ENCODE measurements around the gene NFIB. TPM values are rescaled to one million over a fixed set of nuclear protein-coding genes. Genes with fewer than 3 reads are reported as not detected.
A peak's percentile ranks its signal among the peaks of the same experiment; 100 is the strongest.

NFIB gene
- total and polyA plus RNA-seq, 2 experiments from 2014 or later = 5.3 to 6.0 TPM

DNA sequence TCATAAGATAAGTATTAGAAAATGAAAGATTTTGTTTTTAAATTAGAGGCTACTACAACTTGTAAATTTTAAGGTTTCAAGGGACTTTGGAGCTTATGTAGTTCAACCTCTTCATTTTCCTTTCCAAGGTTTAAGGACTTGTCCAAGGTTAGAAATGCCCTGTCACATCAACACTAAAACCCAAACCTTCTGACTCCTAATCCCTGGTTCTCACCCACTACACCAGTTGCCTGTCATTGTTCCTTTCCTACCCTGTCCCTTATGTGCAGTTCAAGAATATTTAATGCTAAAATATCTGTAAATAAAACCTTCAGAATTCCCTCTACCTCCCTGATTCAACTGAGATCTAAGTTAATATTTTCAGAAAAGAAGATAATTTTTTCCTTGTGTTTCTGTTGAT is 206.4 kb downstream of the NFIB start:
- in situ Hi-C loops (cut with MboI) = no loop called here
- no peak overlapping the region for H3K27ac ChIP-seq

DNA sequence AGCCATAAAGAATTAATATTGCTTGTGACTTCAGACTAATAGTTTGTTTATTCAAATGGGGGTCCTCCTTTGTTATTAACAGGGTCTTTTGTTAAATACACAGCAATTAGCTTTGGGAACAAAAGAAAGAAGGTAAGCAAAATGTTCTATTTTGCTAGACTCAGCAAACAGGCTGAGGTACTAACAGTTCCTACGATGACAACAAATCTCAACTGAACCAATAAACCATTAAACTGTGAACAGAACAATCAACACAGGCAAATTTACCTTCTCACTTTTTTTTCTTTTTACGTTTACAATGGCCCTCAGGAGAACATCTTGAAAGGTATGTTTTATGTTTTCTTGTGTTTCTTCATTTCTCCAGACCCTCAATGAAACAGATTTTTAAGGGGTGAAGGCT is 207.2 kb downstream of the NFIB start:
- 92 to 99% methylated on average over 2 of the region's 2 CpGs for WGBS, 2 experiments (ENCODE audit: low coverage in 1 of 2, low lambda C conversion rate in 2 of 2, missing lambda C conversion rate in 2 of 2)
- no peaks in the 10 kb centered on the region for H3K9me3 ChIP-seq (ENCODE audit: low read depth)
- H4K20me1 ChIP-seq (ENCODE audit: insufficient read depth) = no peaks in the 10 kb centered on the region
- no peak overlapping the region for H3K4me3 ChIP-seq
- no peaks in the 10 kb centered on the region for H3K36me3 ChIP-seq (ENCODE audit: low read depth)
- no peaks in the 10 kb centered on the region for H3F3A ChIP-seq (ENCODE audit: insufficient read depth)
- peaks cover 13% of the 10 kb centered on the region for H3K4me1 ChIP-seq (ENCODE audit: insufficient read depth)
- no peak overlapping the region for H2AFZ ChIP-seq
- TF ChIP-seq EZH2 (IDR thresholded peaks at IDR 0.05; ENCODE audit: insufficient read depth, poor library complexity, severe bottlenecking) (no peak), EZH2phosphoT487 (IDR thresholded peaks at IDR 0.05; ENCODE audit: insufficient read depth, low read depth) (no peak)
- H3K4me2 ChIP-seq (ENCODE audit: unreplicated experiment) = no peak overlapping the region
- no peak overlapping the region for H3K9ac ChIP-seq
- no peak for DNase-seq
- no peak overlapping the region for H3K27ac ChIP-seq
- no peaks in the 10 kb centered on the region; the same call in 1 of the 2 replicates for H3K9me2 ChIP-seq (ENCODE audit: insufficient read depth)
- in situ Hi-C loops (cut with MboI) = no loop called here
- no peaks in the 10 kb centered on the region for H3K27me3 ChIP-seq (replicated peaks; ENCODE audit: insufficient read depth)
- no peaks in the 10 kb centered on the region for H3K79me2 ChIP-seq (ENCODE audit: insufficient read depth)

More for the DNA sequence above, 206.4 kb downstream of the NFIB start:
- DNase-seq = no peak
- Histone ChIP-seq H3K4me1 (ENCODE audit: insufficient read depth) (peaks cover 14% of the 10 kb centered on the region), H4K20me1 (ENCODE audit: insufficient read depth) (no peaks in the 10 kb centered on the region), H2AFZ (no peak overlapping the region), H3K27me3 (replicated peaks; ENCODE audit: insufficient read depth) (no peaks in the 10 kb centered on the region), H3K36me3 (ENCODE audit: low read depth) (no peaks in the 10 kb centered on the region), H3K4me2 (ENCODE audit: unreplicated experiment) (no peak overlapping the region), H3F3A (ENCODE audit: insufficient read depth) (no peaks in the 10 kb centered on the region), H3K79me2 (ENCODE audit: insufficient read depth) (no peaks in the 10 kb centered on the region), H3K9me3 (ENCODE audit: low read depth) (no peaks in the 10 kb centered on the region), H3K9ac (no peak overlapping the region), H3K4me3 (no peak overlapping the region), H3K9me2 (ENCODE audit: insufficient read depth) (no peaks in the 10 kb centered on the region; the same call in 1 of the 2 replicates)
- TF ChIP-seq EZH2phosphoT487 (IDR thresholded peaks at IDR 0.05; ENCODE audit: insufficient read depth, low read depth) (no peak), EZH2 (IDR thresholded peaks at IDR 0.05; ENCODE audit: insufficient read depth, poor library complexity, severe bottlenecking) (no peak)

DNA sequence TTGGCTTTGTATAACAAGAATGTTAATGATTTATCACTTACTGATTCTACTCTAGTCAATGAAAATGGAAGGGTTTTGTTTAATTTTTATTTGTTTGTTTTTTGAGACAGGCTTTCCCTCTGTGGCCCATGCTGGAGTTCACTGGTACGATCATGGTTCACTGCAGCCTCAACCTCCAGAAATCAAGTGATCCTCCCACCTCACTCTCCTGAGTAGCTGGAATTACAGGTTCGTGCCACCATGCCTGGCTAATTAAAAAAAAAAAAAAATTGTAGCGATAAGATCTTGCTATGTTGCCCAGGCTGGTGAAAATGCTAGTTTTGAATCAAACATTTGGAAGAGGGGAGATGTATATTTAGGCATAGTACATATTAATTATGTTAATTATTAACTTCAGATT is 209.4 kb downstream of the NFIB start:
- WGBS, 2 experiments (ENCODE audit: low coverage in 1 of 2, low lambda C conversion rate in 2 of 2, missing lambda C conversion rate in 2 of 2) = 95 to 98% methylated on average over 3 of the region's 3 CpGs
- Histone ChIP-seq H3K27me3 (replicated peaks; ENCODE audit: insufficient read depth) (no peaks in the 10 kb centered on the region), H3K9ac (no peak overlapping the region), H3F3A (ENCODE audit: insufficient read depth) (no peaks in the 10 kb centered on the region), H3K27ac (no peak overlapping the region), H3K9me3 (ENCODE audit: low read depth) (no peaks in the 10 kb centered on the region), H3K9me2 (ENCODE audit: insufficient read depth) (no peaks in the 10 kb centered on the region; the same call in 1 of the 2 replicates), H3K36me3 (ENCODE audit: low read depth) (no peaks in the 10 kb centered on the region), H3K4me2 (ENCODE audit: unreplicated experiment) (no peak overlapping the region), H3K4me3 (no peak overlapping the region), H4K20me1 (ENCODE audit: insufficient read depth) (no peaks in the 10 kb centered on the region), H3K79me2 (ENCODE audit: insufficient read depth) (no peaks in the 10 kb centered on the region), H3K4me1 (ENCODE audit: insufficient read depth) (peaks cover 12% of the 10 kb centered on the region), H2AFZ (no peak overlapping the region)
- in situ Hi-C loops (cut with MboI) = no loop called here
- no peak for TF ChIP-seq EZH2phosphoT487 (IDR thresholded peaks at IDR 0.05; ENCODE audit: insufficient read depth, low read depth)
- no peak for DNase-seq

DNA sequence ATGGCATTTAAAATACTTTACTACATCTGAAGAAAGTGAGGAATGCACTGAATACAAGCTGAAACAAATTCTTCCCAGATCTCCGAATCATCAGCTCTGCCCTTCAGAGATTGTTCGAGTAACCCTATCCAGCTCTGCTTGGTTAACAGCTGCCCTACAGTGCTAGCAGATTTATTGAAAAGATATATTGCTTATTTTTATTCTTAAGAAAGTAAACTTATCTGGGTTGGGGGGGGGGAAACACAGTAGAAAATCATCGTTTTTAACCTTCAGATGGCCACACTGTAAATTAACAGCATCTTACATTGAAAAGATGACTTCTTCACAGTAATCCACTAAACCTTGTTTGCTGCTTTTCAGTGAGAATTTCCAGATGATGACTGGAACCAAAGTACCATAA is 210.8 kb downstream of the NFIB start:
- 29 to 42% methylated on average over 3 of the region's 3 CpGs for WGBS, 2 experiments (ENCODE audit: low coverage in 1 of 2, low lambda C conversion rate in 2 of 2, missing lambda C conversion rate in 2 of 2)
- Histone ChIP-seq H3F3A (ENCODE audit: insufficient read depth) (no peaks in the 10 kb centered on the region), H3K36me3 (ENCODE audit: low read depth) (no peaks in the 10 kb centered on the region), H2AFZ (no peak overlapping the region), H3K79me2 (ENCODE audit: insufficient read depth) (no peaks in the 10 kb centered on the region), H3K27me3 (replicated peaks; ENCODE audit: insufficient read depth) (no peaks in the 10 kb centered on the region), H4K20me1 (ENCODE audit: insufficient read depth) (no peaks in the 10 kb centered on the region), H3K4me1 (ENCODE audit: insufficient read depth) (peaks cover 12% of the 10 kb centered on the region), H3K9ac (no peak overlapping the region), H3K4me2 (ENCODE audit: unreplicated experiment) (no peak overlapping the region), H3K4me3 (no peak overlapping the region), H3K27ac (no peak overlapping the region), H3K9me2 (ENCODE audit: insufficient read depth) (no peaks in the 10 kb centered on the region; the same call in 1 of the 2 replicates), H3K9me3 (ENCODE audit: low read depth) (no peaks in the 10 kb centered on the region)
- TF ChIP-seq EZH2phosphoT487 (IDR thresholded peaks at IDR 0.05; ENCODE audit: insufficient read depth, low read depth) = no peak
- TF ChIP-seq EZH2 (IDR thresholded peaks at IDR 0.05; ENCODE audit: insufficient read depth, poor library complexity, severe bottlenecking) = no peak
- in situ Hi-C loops (cut with MboI) = no loop called here
- peak; percentile 19 for DNase-seq

DNA sequence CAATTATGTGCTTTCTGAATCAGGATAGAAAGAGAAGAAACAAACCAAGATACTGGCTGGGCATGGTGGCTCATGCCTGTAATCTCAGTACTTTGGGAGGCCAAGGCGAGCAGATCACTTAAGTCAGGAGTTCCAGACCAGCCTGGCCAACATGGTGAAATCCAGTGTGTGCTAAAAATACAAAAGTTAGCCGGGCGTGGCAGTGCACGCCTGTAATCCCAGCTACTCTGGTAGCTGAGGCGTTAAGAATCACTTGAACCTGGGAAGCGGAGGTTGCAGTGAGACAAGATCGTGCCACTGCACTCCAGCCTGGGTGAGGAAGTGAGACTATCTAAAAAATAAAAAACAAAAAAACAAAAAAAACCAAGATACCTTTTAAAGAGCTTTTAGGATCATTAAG is 214.2 kb downstream of the NFIB start:
- in situ Hi-C loops (cut with MboI) = no loop called here
- no peak for DNase-seq
- 93 to 97% methylated on average over 7 of the region's 7 CpGs for WGBS, 2 experiments (ENCODE audit: low coverage in 1 of 2, low lambda C conversion rate in 2 of 2, missing lambda C conversion rate in 2 of 2)
- no peaks in the 10 kb centered on the region for H3K27me3 ChIP-seq (replicated peaks; ENCODE audit: insufficient read depth)
- no peaks in the 10 kb centered on the region for H3F3A ChIP-seq (ENCODE audit: insufficient read depth)
- no peak overlapping the region for H3K4me3 ChIP-seq
- H3K79me2 ChIP-seq (ENCODE audit: insufficient read depth) = no peaks in the 10 kb centered on the region
- TF ChIP-seq EZH2phosphoT487 (IDR thresholded peaks at IDR 0.05; ENCODE audit: insufficient read depth, low read depth) = no peak
- no peak for TF ChIP-seq EZH2 (IDR thresholded peaks at IDR 0.05; ENCODE audit: insufficient read depth, poor library complexity, severe bottlenecking)
- H3K36me3 ChIP-seq (ENCODE audit: low read depth) = no peaks in the 10 kb centered on the region
- H2AFZ ChIP-seq = no peak overlapping the region
- H3K9me3 ChIP-seq (ENCODE audit: low read depth) = no peaks in the 10 kb centered on the region
- H3K9me2 ChIP-seq (ENCODE audit: insufficient read depth) = no peaks in the 10 kb centered on the region
- H3K4me2 ChIP-seq (ENCODE audit: unreplicated experiment) = no peak overlapping the region
- no peak overlapping the region for H3K27ac ChIP-seq
- H3K4me1 ChIP-seq (ENCODE audit: insufficient read depth) = peaks cover 21% of the 10 kb centered on the region
- no peaks in the 10 kb centered on the region for H4K20me1 ChIP-seq (ENCODE audit: insufficient read depth)
- H3K9ac ChIP-seq = no peak overlapping the region

All from GM23248 (cell line).